Lower lobe of right lung (tissue), 2 donors: ENCODE results near the gene ZNF575. TPM values are rescaled to one million over a fixed set of nuclear protein-coding genes. Genes with fewer than 3 reads are reported as not detected.

Source experiments
- ATAC-seq, 2 donors: fragments of 200-7000 bp; cut with Tn5 transposase; one replicate each; pipeline ENCODE4 v1.9.1; 2020 to 2022; ENCODE audit warnings: mild to moderate bottlenecking in 2 of 2, moderate library complexity in 2 of 2
- DNase-seq: peaks from one replicate; pipeline ENCODE4 v3.0.0-alpha.2; 2020
- H3K27ac ChIP-seq: fragments of 200-600 bp; one replicate; pipeline ENCODE4 v1.8.0; 2022
- H3K27me3 ChIP-seq: fragments of 200-600 bp; one replicate; pipeline ENCODE4 v1.8.0; 2022; ENCODE audit warnings: low read depth
- H3K36me3 ChIP-seq: fragments of 200-600 bp; one replicate; pipeline ENCODE4 v1.8.0; 2022; ENCODE audit warnings: mild to moderate bottlenecking
- H3K4me1 ChIP-seq: fragments of 200-600 bp; one replicate; pipeline ENCODE4 v1.8.0; 2022
- H3K4me3 ChIP-seq: fragments of 200-600 bp; one replicate; pipeline ENCODE4 v1.8.0; 2022; ENCODE audit warnings: mild to moderate bottlenecking
- H3K9me3 ChIP-seq: fragments of 200-600 bp; one replicate; pipeline ENCODE4 v1.8.0; 2022
- intact Hi-C: fragments of 100-400 bp; cut with DNase I; formaldehyde crosslinking; loops from one replicate; pipeline ENCODE4 v1.11.0; 2022
- total RNA-seq: library from RNA; stranded (reverse); fragmentation: NEBNext Ultra II Directional; extraction: Animal tissue kit (Norgen Biotek cat#: 25700); gene quantifications from one replicate; pipeline ENCODE4 v1.2.1, GENCODE V29; 2021
- TF ChIP-seq, protein P1 (sequence below): fragments of 200-600 bp; IDR thresholded peaks from one replicate; pipeline ENCODE4 v1.8.0; 2022; ENCODE audit warnings: antibody characterized with exemption, mild to moderate bottlenecking
- donor health status: DM: no; HTN: yes; CAD: no; lungs with severe emphysema.

The ZNF575 gene
- total RNA-seq, 1 donor from 2014 or later, result 2.8 TPM

DNA sequence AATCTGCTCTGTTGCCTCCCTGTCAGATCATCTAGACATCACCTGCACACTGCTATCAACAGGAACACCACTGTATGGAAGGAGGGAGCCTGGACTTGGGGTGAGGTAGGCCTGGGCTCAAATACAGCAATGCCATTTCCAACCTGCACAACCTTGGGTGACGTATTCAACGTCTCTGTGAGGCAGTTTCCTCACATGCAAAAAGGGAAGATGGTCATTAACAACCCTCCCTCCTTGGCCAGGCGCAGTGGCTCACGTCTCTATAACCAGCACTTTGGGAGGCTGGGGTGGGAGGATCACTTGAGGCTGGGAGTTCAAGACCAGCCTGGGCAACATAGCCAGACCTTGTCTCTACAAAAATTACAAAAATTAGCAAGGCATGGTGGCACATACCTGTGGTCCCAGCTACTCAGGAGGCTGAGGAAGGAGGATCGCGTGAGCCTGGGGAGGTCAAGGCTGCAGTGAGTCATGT, 29.3 kb downstream of the ZNF575 start:
- TF ChIP-seq, protein P1, sequence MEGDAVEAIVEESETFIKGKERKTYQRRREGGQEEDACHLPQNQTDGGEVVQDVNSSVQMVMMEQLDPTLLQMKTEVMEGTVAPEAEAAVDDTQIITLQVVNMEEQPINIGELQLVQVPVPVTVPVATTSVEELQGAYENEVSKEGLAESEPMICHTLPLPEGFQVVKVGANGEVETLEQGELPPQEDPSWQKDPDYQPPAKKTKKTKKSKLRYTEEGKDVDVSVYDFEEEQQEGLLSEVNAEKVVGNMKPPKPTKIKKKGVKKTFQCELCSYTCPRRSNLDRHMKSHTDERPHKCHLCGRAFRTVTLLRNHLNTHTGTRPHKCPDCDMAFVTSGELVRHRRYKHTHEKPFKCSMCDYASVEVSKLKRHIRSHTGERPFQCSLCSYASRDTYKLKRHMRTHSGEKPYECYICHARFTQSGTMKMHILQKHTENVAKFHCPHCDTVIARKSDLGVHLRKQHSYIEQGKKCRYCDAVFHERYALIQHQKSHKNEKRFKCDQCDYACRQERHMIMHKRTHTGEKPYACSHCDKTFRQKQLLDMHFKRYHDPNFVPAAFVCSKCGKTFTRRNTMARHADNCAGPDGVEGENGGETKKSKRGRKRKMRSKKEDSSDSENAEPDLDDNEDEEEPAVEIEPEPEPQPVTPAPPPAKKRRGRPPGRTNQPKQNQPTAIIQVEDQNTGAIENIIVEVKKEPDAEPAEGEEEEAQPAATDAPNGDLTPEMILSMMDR, result no peak
- ATAC-seq, result peak in 1 of 2 donors; percentile 27
- H3K27ac ChIP-seq, result peak overlapping the region; percentile 80
- no peaks in the 10 kb centered on the region for H3K9me3 ChIP-seq
- intact Hi-C loops, result no loop called here
- H3K27me3 ChIP-seq, result no peaks in the 10 kb centered on the region
- peaks cover 46% of the 10 kb centered on the region for H3K36me3 ChIP-seq
- H3K4me1 ChIP-seq, result peaks cover 27% of the 10 kb centered on the region
- no peak for DNase-seq
- no peak overlapping the region for H3K4me3 ChIP-seq

DNA sequence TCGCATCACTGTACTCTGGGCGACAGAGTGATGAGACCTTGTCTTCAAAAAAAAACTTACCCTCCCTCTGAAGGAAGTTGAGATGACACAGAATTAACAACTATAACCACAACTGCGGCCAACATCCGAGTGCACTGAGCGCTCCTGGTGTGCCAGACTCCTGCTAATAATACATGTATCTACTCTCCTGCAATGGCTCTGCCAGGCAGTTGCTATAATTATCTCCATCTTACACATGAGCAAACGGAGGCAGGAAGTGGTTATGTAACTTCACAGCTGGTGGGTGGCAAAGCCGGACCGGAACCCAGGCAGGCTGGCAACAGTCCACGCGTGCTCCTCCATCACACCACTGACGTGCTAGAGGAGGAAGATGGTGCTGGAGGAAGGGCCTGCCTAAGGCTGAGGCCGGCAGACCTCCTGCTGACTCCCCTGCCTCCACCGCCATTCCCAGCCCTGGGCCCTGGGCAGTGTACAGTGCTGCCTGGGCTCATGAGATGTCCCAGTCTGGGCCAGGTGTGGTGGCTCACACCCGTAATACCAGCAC, 29.8 kb downstream of the ZNF575 start:
- H3K27me3 ChIP-seq, result no peaks in the 10 kb centered on the region
- H3K9me3 ChIP-seq, result no peaks in the 10 kb centered on the region
- DNase-seq (peak; percentile 88), ATAC-seq (peak; percentile 87 to 88)
- H3K27ac ChIP-seq, result peak overlapping the region; percentile 80
- TF ChIP-seq, protein P1, result no peak
- no peak overlapping the region for H3K4me3 ChIP-seq
- intact Hi-C loops, result no loop called here
- peaks cover 26% of the 10 kb centered on the region for H3K4me1 ChIP-seq
- H3K36me3 ChIP-seq, result peaks cover 44% of the 10 kb centered on the region

DNA sequence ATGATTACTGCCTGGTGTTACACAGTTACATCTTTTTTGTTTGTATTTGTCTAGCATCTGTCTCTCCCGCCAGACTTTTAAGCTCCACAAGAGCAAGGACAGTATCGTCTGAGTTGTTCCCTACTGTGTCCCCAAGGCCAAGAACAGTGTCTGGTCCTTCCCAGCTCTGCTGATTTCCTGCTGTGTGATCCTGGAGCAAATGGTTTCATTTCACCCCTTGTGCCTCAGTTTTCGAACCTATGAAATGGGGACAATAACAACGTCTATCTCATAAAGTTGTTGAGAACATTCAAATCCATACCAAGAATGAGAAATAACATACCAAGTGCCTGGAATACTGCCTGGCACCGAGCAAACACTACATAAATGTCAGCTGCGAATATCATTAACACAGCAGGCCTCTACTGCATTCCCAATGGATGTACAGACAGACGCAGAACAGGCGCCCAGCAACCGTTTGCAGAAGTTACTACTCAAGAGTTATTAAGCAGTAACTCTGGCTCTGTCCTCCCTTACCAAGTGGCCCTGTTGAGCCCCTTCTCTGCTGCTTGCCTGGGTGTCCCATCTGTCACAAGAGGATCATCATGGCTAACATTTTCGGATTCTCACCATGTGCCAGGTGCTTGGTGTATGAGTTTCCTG, 30.9 kb downstream of the ZNF575 start:
- Histone ChIP-seq H3K9me3 (no peaks in the 10 kb centered on the region), H3K4me1 (peaks cover 22% of the 10 kb centered on the region), H3K27ac (peak overlapping the region; percentile 80), H3K36me3 (peaks cover 36% of the 10 kb centered on the region), H3K27me3 (no peaks in the 10 kb centered on the region), H3K4me3 (no peak overlapping the region)
- no peak for DNase-seq
- intact Hi-C loops, result no loop called here
- no peak for ATAC-seq
- TF ChIP-seq, protein P1, result no peak

DNA sequence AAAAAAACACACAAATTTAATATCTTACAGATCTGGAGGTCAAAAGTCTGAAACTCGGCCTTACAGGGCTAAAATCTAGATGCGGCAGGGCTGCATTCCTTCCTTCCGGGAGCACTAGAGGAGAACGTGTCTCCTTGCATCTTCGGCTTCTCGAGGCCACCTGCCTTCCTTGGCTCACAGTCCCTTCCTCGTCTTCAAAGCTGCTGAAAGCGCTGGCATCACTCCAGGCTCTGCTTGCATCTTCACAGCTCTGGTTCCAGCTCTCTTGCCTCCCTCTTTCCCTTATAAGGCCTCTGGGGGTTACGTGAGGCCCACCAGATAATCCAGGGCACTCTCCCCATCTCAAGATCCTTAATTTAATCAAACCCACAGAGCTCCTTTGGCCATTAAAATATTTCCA, 31.8 kb downstream of the ZNF575 start:
- TF ChIP-seq, protein P1, result no peak
- no peak overlapping the region for H3K4me3 ChIP-seq
- peaks cover 32% of the 10 kb centered on the region for H3K36me3 ChIP-seq
- DNase-seq (no peak), ATAC-seq (no peak)
- H3K9me3 ChIP-seq, result no peaks in the 10 kb centered on the region
- intact Hi-C loops, result no loop called here
- no peak overlapping the region for H3K27ac ChIP-seq
- H3K27me3 ChIP-seq, result no peaks in the 10 kb centered on the region
- H3K4me1 ChIP-seq, result peaks cover 22% of the 10 kb centered on the region

DNA sequence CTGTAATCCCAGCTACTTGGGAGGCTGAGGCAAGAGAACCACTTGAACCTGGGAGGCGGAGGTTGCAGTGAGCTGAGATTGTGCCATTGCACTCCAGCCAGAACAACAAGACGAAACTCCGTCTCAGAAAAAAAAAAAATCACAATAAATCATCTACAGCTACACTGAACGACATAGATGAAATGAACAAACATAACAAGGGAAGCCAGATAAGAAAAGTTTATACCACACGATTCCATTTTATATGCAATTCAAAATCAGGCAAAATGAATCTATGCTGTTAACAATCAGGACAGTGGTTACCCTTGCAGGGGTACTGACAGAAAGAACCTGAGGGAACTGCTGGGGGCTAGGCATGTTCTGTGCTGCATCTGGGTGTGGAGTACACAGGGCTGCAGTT, 36.7 kb downstream of the ZNF575 start:
- H3K27me3 ChIP-seq, result no peaks in the 10 kb centered on the region
- ATAC-seq (no peak), DNase-seq (no peak)
- H3K4me1 ChIP-seq, result peaks cover 7% of the 10 kb centered on the region
- no peak overlapping the region for H3K27ac ChIP-seq
- intact Hi-C loops, result no loop called here
- H3K36me3 ChIP-seq, result peaks cover 8% of the 10 kb centered on the region
- no peaks in the 10 kb centered on the region for H3K9me3 ChIP-seq
- no peak overlapping the region for H3K4me3 ChIP-seq
- TF ChIP-seq, protein P1, result no peak
